ENCODE measurements around the gene STXBP5. TPM values are rescaled to one million over a fixed set of nuclear protein-coding genes. Genes with fewer than 3 reads are reported as not detected.

Gene STXBP5
- total and polyA plus RNA-seq, 2 donors: 16.1 to 16.8 TPM

DNA sequence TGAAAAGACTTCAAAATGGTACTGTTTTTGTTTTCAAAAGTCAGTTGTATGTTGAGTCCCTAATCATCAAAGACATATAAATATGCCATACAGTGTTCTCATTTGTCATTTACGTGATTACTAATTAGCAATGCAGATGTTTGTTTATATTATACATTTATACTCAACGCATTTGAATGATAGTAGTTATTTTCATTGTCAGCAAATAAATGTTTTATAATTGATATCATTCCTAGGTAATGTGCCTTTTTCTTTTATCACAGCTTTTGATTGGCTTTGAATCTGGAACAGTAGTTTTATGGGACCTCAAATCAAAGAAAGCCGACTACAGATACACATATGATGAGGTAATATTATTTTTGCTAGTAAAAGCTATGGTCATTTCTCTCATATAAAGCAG is 62.6 kb downstream of the STXBP5 start:
- H3K4me3 ChIP-seq (ENCODE audit: low read length in 2 of 2): no peak overlapping the region
- no peak for DNase-seq (ENCODE audit: low read depth in 6 of 9, low spot score in 9 of 9)
- no peaks in the 10 kb centered on the region for H3K27me3 ChIP-seq (ENCODE audit: control insufficient read depth in 2 of 2, insufficient read depth in 1 of 2, low read length in 1 of 2)
- no peaks in the 10 kb centered on the region for H3K4me1 ChIP-seq (ENCODE audit: control insufficient read depth in 2 of 2, insufficient read depth in 2 of 2, low read length in 2 of 2)
- H3K9me3 ChIP-seq (ENCODE audit: control insufficient read depth in 2 of 2, insufficient read depth in 1 of 2, low read length in 1 of 2): no peaks in the 10 kb centered on the region
- peaks cover 0 to 5% of the 10 kb centered on the region in 2 donors for H3K36me3 ChIP-seq (ENCODE audit: control insufficient read depth in 2 of 2, insufficient read depth in 2 of 2, low read length in 1 of 2)
- H3K27ac ChIP-seq (ENCODE audit: low read depth in 1 of 2, low read length in 1 of 2): no peak overlapping the region
- 98% methylated on average over 3 of the region's 3 CpGs for WGBS

DNA sequence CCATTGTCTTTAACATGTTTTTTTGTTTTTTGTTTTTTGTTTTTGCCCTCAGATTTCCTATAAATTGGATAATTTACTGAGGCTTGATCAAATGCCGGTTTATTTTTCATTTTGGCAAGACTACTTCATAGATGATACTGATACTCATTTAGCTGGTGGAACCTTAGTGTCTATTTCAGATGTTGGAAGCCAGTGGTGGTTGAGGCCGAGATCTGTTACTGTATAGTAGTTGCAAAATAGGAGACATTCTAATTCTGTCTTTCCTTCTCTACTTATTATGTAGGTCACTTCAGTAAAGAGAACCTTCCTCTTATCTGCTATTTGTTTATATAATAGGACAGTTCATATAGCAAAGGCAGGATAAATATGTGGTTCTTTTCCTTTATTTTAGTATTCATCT is 63.4 kb downstream of the STXBP5 start:
- Histone ChIP-seq H3K4me1 (ENCODE audit: control insufficient read depth in 2 of 2, insufficient read depth in 2 of 2, low read length in 2 of 2) (no peaks in the 10 kb centered on the region), H3K4me3 (ENCODE audit: low read length in 2 of 2) (no peak overlapping the region), H3K27ac (ENCODE audit: low read depth in 1 of 2, low read length in 1 of 2) (no peak overlapping the region), H3K9me3 (ENCODE audit: control insufficient read depth in 2 of 2, insufficient read depth in 1 of 2, low read length in 1 of 2) (no peaks in the 10 kb centered on the region), H3K27me3 (ENCODE audit: control insufficient read depth in 2 of 2, insufficient read depth in 1 of 2, low read length in 1 of 2) (no peaks in the 10 kb centered on the region), H3K36me3 (ENCODE audit: control insufficient read depth in 2 of 2, insufficient read depth in 2 of 2, low read length in 1 of 2) (peaks cover 0 to 5% of the 10 kb centered on the region in 2 donors)
- 100% methylated on average over 2 of the region's 2 CpGs for WGBS
- DNase-seq (ENCODE audit: low read depth in 6 of 9, low spot score in 9 of 9): no peak

DNA sequence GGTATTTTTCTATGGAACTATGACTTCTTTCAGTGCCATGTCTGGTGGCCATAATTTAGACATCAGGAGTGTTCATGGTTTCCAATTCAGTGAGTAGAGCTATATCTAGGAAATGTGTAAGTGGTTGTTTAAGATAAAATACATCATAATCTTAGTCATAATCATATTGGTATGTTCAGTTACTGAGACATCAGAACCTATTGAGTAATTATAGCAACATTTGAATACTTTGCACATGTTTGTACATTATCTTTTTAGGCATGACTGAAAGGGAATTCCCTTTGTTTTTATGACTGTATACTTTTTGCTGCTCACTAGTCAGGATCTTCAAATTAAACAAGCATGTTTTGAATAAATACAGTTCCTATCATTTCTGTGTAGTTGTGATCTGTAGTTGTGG is 64.0 kb downstream of the STXBP5 start:
- Histone ChIP-seq H3K4me1 (ENCODE audit: control insufficient read depth in 2 of 2, insufficient read depth in 2 of 2, low read length in 2 of 2) (no peaks in the 10 kb centered on the region), H3K4me3 (ENCODE audit: low read length in 2 of 2) (no peak overlapping the region), H3K36me3 (ENCODE audit: control insufficient read depth in 2 of 2, insufficient read depth in 2 of 2, low read length in 1 of 2) (peaks cover 0 to 5% of the 10 kb centered on the region in 2 donors), H3K9me3 (ENCODE audit: control insufficient read depth in 2 of 2, insufficient read depth in 1 of 2, low read length in 1 of 2) (no peaks in the 10 kb centered on the region), H3K27me3 (ENCODE audit: control insufficient read depth in 2 of 2, insufficient read depth in 1 of 2, low read length in 1 of 2) (no peaks in the 10 kb centered on the region), H3K27ac (ENCODE audit: low read depth in 1 of 2, low read length in 1 of 2) (no peak overlapping the region)
- DNase-seq (ENCODE audit: low read depth in 6 of 9, low spot score in 9 of 9): no peak

DNA sequence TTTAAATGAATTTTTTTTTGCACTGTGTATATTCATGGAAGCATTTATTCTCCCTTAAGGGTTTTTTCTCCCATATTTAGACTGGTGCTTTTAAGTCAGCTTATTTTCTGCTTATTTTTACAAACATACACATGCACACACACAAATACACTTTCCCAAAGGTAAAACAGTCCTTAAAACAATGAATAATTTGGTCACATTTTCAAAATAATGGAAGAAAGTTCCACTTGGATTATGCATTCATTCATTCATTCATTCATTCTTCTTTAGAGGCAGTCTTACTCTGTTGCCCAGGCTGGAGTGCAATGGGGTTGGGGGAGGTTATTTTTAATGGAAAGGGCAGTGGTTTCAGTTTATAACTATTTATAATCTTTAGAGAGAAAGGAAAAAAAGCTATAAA is 69.8 kb downstream of the STXBP5 start:
- Histone ChIP-seq H3K4me1 (ENCODE audit: control insufficient read depth in 2 of 2, insufficient read depth in 2 of 2, low read length in 2 of 2) (no peaks in the 10 kb centered on the region), H3K27ac (ENCODE audit: low read depth in 1 of 2, low read length in 1 of 2) (no peak overlapping the region), H3K9me3 (ENCODE audit: control insufficient read depth in 2 of 2, insufficient read depth in 1 of 2, low read length in 1 of 2) (no peaks in the 10 kb centered on the region), H3K27me3 (ENCODE audit: control insufficient read depth in 2 of 2, insufficient read depth in 1 of 2, low read length in 1 of 2) (no peaks in the 10 kb centered on the region), H3K4me3 (ENCODE audit: low read length in 2 of 2) (no peak overlapping the region), H3K36me3 (ENCODE audit: control insufficient read depth in 2 of 2, insufficient read depth in 2 of 2, low read length in 1 of 2) (peaks cover 4 to 10% of the 10 kb centered on the region in 2 donors)
- no peak for DNase-seq (ENCODE audit: low read depth in 6 of 9, low spot score in 9 of 9)

DNA sequence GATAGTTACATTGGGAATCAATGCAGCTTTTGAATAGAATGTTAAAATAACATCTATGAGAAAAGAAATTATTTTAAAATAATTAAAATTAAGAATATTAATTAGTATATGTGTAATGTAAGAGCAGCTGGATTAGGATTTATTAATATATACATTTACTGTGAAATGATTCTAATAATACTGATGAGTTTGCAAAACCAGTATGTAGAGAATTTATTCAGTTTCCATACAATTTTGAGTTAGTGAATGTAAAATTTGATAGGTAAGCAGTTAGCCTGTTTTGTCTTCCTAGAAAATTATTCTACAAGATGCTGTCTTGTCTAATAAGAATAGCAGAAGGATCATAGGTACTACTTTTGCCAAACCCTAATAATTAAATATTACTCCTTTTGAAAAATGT is 70.6 kb downstream of the STXBP5 start:
- no peaks in the 10 kb centered on the region for H3K4me1 ChIP-seq (ENCODE audit: control insufficient read depth in 2 of 2, insufficient read depth in 2 of 2, low read length in 2 of 2)
- no peak overlapping the region for H3K27ac ChIP-seq (ENCODE audit: low read depth in 1 of 2, low read length in 1 of 2)
- no peaks in the 10 kb centered on the region for H3K9me3 ChIP-seq (ENCODE audit: control insufficient read depth in 2 of 2, insufficient read depth in 1 of 2, low read length in 1 of 2)
- no peaks in the 10 kb centered on the region for H3K27me3 ChIP-seq (ENCODE audit: control insufficient read depth in 2 of 2, insufficient read depth in 1 of 2, low read length in 1 of 2)
- no peak for DNase-seq (ENCODE audit: low read depth in 6 of 9, low spot score in 9 of 9)
- H3K36me3 ChIP-seq (ENCODE audit: control insufficient read depth in 2 of 2, insufficient read depth in 2 of 2, low read length in 1 of 2): peaks cover 4 to 15% of the 10 kb centered on the region in 2 donors
- no peak overlapping the region for H3K4me3 ChIP-seq (ENCODE audit: low read length in 2 of 2)

DNA sequence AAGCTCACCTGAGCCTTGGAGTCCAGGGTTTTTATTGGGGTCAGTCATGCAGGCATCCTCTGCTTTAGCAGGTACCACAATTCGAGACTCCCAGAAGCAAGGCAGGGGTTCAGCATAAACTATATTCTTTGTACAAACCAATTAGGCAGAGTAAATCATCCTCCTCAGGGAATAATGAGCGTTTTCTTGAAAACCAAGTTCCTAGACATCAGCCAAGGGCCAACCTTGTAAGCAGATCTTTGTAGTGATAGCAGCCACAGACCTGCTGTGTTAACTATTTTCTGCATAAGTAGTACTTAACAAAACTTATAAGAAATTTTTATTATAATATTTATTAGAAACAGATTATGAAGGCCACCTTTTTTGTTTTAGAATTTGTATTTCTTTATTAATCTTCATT is 74.7 kb downstream of the STXBP5 start:
- Histone ChIP-seq H3K27me3 (ENCODE audit: control insufficient read depth in 2 of 2, insufficient read depth in 1 of 2, low read length in 1 of 2) (no peaks in the 10 kb centered on the region), H3K4me1 (ENCODE audit: control insufficient read depth in 2 of 2, insufficient read depth in 2 of 2, low read length in 2 of 2) (no peaks in the 10 kb centered on the region), H3K9me3 (ENCODE audit: control insufficient read depth in 2 of 2, insufficient read depth in 1 of 2, low read length in 1 of 2) (no peaks in the 10 kb centered on the region), H3K4me3 (ENCODE audit: low read length in 2 of 2) (no peak overlapping the region), H3K27ac (ENCODE audit: low read depth in 1 of 2, low read length in 1 of 2) (no peak overlapping the region), H3K36me3 (ENCODE audit: control insufficient read depth in 2 of 2, insufficient read depth in 2 of 2, low read length in 1 of 2) (peaks cover 4 to 20% of the 10 kb centered on the region in 2 donors)
- WGBS: 98% methylated on average over 2 of the region's 2 CpGs
- no peak for DNase-seq (ENCODE audit: low read depth in 6 of 9, low spot score in 9 of 9)

DNA sequence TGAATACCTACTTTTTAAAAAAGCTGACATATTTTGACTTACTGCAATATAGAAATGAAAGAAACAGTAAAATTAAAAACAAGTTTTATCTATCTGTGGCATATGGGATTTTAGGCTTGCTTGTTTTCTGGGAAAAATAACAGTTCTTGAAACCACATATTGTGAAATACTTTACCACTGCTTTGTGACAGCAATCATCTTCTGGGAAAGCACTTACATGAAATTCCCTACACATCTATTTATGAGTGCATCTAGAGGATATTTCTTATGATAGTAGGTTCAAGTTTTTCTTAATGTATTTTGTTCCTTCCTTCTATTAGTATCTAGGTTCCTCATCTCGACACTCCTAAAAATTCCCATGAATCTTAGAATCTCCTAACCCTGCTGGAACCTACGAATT is 75.2 kb downstream of the STXBP5 start:
- Histone ChIP-seq H3K27me3 (ENCODE audit: control insufficient read depth in 2 of 2, insufficient read depth in 1 of 2, low read length in 1 of 2) (no peaks in the 10 kb centered on the region), H3K27ac (ENCODE audit: low read depth in 1 of 2, low read length in 1 of 2) (no peak overlapping the region), H3K9me3 (ENCODE audit: control insufficient read depth in 2 of 2, insufficient read depth in 1 of 2, low read length in 1 of 2) (no peaks in the 10 kb centered on the region), H3K36me3 (ENCODE audit: control insufficient read depth in 2 of 2, insufficient read depth in 2 of 2, low read length in 1 of 2) (peaks cover 4 to 20% of the 10 kb centered on the region in 2 donors), H3K4me3 (ENCODE audit: low read length in 2 of 2) (no peak overlapping the region), H3K4me1 (ENCODE audit: control insufficient read depth in 2 of 2, insufficient read depth in 2 of 2, low read length in 2 of 2) (no peaks in the 10 kb centered on the region)
- WGBS: 76% methylated on average over 2 of the region's 2 CpGs
- no peak for DNase-seq (ENCODE audit: low read depth in 6 of 9, low spot score in 9 of 9)

DNA sequence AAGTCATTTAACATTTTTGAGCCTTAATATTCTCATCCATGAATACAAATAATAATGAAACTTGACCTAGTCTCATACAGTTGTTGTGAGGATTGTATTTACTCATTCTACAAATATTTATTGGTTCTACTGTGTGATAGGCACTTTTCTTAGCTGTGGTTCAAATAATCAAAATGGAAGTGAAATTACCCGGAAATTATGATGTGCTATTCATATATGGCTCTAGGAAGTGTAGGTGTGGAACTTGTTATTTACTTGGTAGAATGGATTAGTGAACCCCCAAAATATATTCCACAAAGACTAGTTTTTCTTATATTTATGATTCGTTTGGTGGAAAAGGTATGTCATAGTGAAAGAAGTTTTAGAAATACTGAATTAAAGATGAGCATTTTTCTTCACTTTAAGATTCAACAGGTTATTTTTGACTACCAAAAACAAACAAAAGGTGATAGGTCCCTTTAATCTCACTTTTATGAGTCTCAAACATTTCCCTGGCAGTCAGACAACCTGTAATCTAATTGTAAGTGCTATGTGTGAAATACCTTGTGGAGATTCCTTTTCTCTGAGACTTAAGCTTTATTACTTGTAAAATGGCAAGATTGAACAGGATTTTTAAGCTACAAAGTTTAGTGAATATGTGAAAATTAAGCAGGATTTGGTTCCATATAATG is 77.8 kb downstream of the STXBP5 start:
- H3K4me1 ChIP-seq (ENCODE audit: control insufficient read depth in 2 of 2, insufficient read depth in 2 of 2, low read length in 2 of 2): no peaks in the 10 kb centered on the region
- H3K9me3 ChIP-seq (ENCODE audit: control insufficient read depth in 2 of 2, insufficient read depth in 1 of 2, low read length in 1 of 2): no peaks in the 10 kb centered on the region
- H3K36me3 ChIP-seq (ENCODE audit: control insufficient read depth in 2 of 2, insufficient read depth in 2 of 2, low read length in 1 of 2): peaks cover 4 to 18% of the 10 kb centered on the region in 2 donors
- H3K27me3 ChIP-seq (ENCODE audit: control insufficient read depth in 2 of 2, insufficient read depth in 1 of 2, low read length in 1 of 2): no peaks in the 10 kb centered on the region
- no peak overlapping the region for H3K27ac ChIP-seq (ENCODE audit: low read depth in 1 of 2, low read length in 1 of 2)
- no peak overlapping the region for H3K4me3 ChIP-seq (ENCODE audit: low read length in 2 of 2)
- no peak for DNase-seq (ENCODE audit: low read depth in 6 of 9, low spot score in 9 of 9)
- WGBS: 99% methylated on average over 2 of the region's 2 CpGs

DNA sequence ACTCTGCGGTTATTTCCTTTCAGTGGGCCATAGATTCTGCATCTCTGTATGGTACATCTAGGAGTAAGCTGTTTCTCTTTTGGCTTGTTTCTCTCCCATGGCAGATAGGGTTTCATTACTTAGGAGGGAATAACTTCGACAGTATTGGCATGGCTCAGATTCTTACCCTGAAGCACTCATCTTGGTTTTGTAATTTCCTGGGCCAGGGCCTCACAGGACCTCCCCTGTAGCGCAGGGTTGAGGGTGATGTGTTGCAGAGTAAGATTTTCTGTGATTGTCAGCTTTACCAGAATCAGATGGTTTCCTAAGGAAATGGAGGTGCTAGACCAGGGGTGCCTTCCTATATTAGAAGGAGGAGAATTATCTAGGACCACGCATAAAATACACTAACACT is 78.3 kb downstream of the STXBP5 start:
- 95% methylated on average over 4 of the region's 4 CpGs for WGBS
- no peaks in the 10 kb centered on the region for H3K27me3 ChIP-seq (ENCODE audit: control insufficient read depth in 2 of 2, insufficient read depth in 1 of 2, low read length in 1 of 2)
- peaks cover 4 to 18% of the 10 kb centered on the region in 2 donors for H3K36me3 ChIP-seq (ENCODE audit: control insufficient read depth in 2 of 2, insufficient read depth in 2 of 2, low read length in 1 of 2)
- no peak overlapping the region for H3K4me3 ChIP-seq (ENCODE audit: low read length in 2 of 2)
- no peaks in the 10 kb centered on the region for H3K4me1 ChIP-seq (ENCODE audit: control insufficient read depth in 2 of 2, insufficient read depth in 2 of 2, low read length in 2 of 2)
- no peaks in the 10 kb centered on the region for H3K9me3 ChIP-seq (ENCODE audit: control insufficient read depth in 2 of 2, insufficient read depth in 1 of 2, low read length in 1 of 2)
- no peak overlapping the region for H3K27ac ChIP-seq (ENCODE audit: low read depth in 1 of 2, low read length in 1 of 2)
- no peak for DNase-seq (ENCODE audit: low read depth in 6 of 9, low spot score in 9 of 9)

DNA sequence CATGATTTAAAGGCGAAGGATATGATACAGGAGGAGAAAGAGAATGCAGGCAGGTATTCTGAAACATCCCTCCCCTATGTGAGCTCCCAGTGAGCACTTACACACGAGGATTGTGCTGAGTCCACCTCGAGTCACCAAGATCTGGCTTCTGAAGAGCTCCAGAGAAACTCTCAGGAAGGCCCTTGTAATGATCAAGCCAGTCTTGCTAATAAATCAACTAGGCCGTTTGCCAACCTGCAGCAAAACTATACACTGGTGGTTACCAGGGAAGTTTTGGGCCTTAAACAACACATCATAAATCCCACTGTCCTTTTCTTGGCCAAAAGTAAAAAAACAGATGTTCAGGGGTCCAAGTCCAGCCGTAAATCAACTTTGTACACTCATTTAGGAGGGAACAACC is 79.2 kb downstream of the STXBP5 start:
- peaks cover 4 to 20% of the 10 kb centered on the region in 2 donors for H3K36me3 ChIP-seq (ENCODE audit: control insufficient read depth in 2 of 2, insufficient read depth in 2 of 2, low read length in 1 of 2)
- no peaks in the 10 kb centered on the region for H3K4me1 ChIP-seq (ENCODE audit: control insufficient read depth in 2 of 2, insufficient read depth in 2 of 2, low read length in 2 of 2)
- H3K27me3 ChIP-seq (ENCODE audit: control insufficient read depth in 2 of 2, insufficient read depth in 1 of 2, low read length in 1 of 2): no peaks in the 10 kb centered on the region
- DNase-seq (ENCODE audit: low read depth in 6 of 9, low spot score in 9 of 9): no peak
- H3K27ac ChIP-seq (ENCODE audit: low read depth in 1 of 2, low read length in 1 of 2): no peak overlapping the region
- no peak overlapping the region for H3K4me3 ChIP-seq (ENCODE audit: low read length in 2 of 2)
- 82% methylated on average over 5 of the region's 5 CpGs for WGBS
- no peaks in the 10 kb centered on the region for H3K9me3 ChIP-seq (ENCODE audit: control insufficient read depth in 2 of 2, insufficient read depth in 1 of 2, low read length in 1 of 2)

Measured in thymus (tissue), 11 donors.